MM.1S (cell line): ENCODE results near the gene MAD1L1.

Experiments
- DNase-seq: peaks from one replicate; pipeline ENCODE4 v3.0.0-alpha.2; 2015
- H2AFZ ChIP-seq: fragments of 300-600 bp; sonication (generic); 2 replicates; pipeline ENCODE4 v1.6.0; 2016; ENCODE audit warnings: antibody characterized with exemption, low read length
- H3F3A ChIP-seq: fragments of 300-600 bp; sonication (generic); 2 replicates; pipeline ENCODE4 v1.6.1; 2016; ENCODE audit warnings: mild to moderate bottlenecking, antibody characterized with exemption, low read length, moderate library complexity, mixed read lengths; ENCODE audit not compliant: insufficient read depth
- H3K27ac ChIP-seq: fragments of 300-600 bp; sonication (generic); 2 replicates; pipeline ENCODE4 v1.5.1; 2016; ENCODE audit warnings: mild to moderate bottlenecking, low read length
- H3K27me3 ChIP-seq: fragments of 300-600 bp; sonication (generic); replicated peaks from 2 replicates; pipeline ENCODE4 v1.6.0; 2016; ENCODE audit warnings: low read length; ENCODE audit not compliant: insufficient read depth
- H3K36me3 ChIP-seq: fragments of 300-600 bp; sonication (generic); replicated peaks from 2 replicates; pipeline ENCODE4 v1.6.1; 2016; ENCODE audit warnings: mild to moderate bottlenecking, low read length, mixed read lengths; ENCODE audit not compliant: insufficient read depth
- H3K4me1 ChIP-seq: fragments of 300-600 bp; sonication (generic); 2 replicates; pipeline ENCODE4 v1.6.1; 2016; ENCODE audit warnings: low read length, mixed read lengths
- H3K4me2 ChIP-seq: fragments of 300-600 bp; sonication (generic); 2 replicates; pipeline ENCODE4 v1.6.0; 2016; ENCODE audit warnings: low read depth, low read length
- H3K4me3 ChIP-seq: fragments of 300-600 bp; sonication (generic); 2 replicates; pipeline ENCODE4 v1.5.1; 2016; ENCODE audit warnings: low read length, mixed read lengths
- H3K79me2 ChIP-seq: fragments of 300-600 bp; sonication (generic); 2 replicates; pipeline ENCODE4 v1.6.1; 2016; ENCODE audit warnings: mixed run types, low read length, mixed read lengths
- H3K9ac ChIP-seq: fragments of 300-600 bp; sonication (generic); 2 replicates; pipeline ENCODE4 v1.6.1; 2016; ENCODE audit warnings: low read length, mixed read lengths
- H3K9me2 ChIP-seq: fragments of 300-600 bp; sonication (generic); replicated peaks from 2 replicates; pipeline ENCODE4 v1.6.1; 2016; ENCODE audit warnings: mild to moderate bottlenecking, low read length, mixed read lengths; ENCODE audit not compliant: insufficient read depth
- H3K9me3 ChIP-seq: fragments of 300-600 bp; sonication (generic); replicated peaks from 2 replicates; pipeline ENCODE4 v1.6.1; 2016; ENCODE audit warnings: mild to moderate bottlenecking, low read length, mixed read lengths; ENCODE audit not compliant: insufficient read depth
- H4K20me1 ChIP-seq: fragments of 300-600 bp; sonication (generic); 2 replicates; pipeline ENCODE4 v1.6.1; 2016; ENCODE audit warnings: mild to moderate bottlenecking, low read length, moderate library complexity, mixed read lengths; ENCODE audit not compliant: insufficient read depth
- EZH2 ChIP-seq: fragments of 300-600 bp; sonication (generic); optimal IDR thresholded peaks from 2 replicates; pipeline ENCODE3; 2017; ENCODE audit warnings: low read depth, mild to moderate bottlenecking, antibody characterized with exemption, low read length, mixed read lengths
- EZH2phosphoT487 ChIP-seq: fragments of 300-600 bp; sonication (generic); IDR thresholded peaks from 2 replicates; pipeline ENCODE4 v1.6.1; 2018; ENCODE audit warnings: antibody characterized with exemption, low read length
- TF ChIP-seq, protein P1 (sequence below): fragments of 300-600 bp; sonication (generic); IDR thresholded peaks from 2 replicates; pipeline ENCODE4 v1.5.1; 2016; ENCODE audit warnings: antibody characterized with exemption, low read length, mixed read lengths

MAD1L1 gene

DNA sequence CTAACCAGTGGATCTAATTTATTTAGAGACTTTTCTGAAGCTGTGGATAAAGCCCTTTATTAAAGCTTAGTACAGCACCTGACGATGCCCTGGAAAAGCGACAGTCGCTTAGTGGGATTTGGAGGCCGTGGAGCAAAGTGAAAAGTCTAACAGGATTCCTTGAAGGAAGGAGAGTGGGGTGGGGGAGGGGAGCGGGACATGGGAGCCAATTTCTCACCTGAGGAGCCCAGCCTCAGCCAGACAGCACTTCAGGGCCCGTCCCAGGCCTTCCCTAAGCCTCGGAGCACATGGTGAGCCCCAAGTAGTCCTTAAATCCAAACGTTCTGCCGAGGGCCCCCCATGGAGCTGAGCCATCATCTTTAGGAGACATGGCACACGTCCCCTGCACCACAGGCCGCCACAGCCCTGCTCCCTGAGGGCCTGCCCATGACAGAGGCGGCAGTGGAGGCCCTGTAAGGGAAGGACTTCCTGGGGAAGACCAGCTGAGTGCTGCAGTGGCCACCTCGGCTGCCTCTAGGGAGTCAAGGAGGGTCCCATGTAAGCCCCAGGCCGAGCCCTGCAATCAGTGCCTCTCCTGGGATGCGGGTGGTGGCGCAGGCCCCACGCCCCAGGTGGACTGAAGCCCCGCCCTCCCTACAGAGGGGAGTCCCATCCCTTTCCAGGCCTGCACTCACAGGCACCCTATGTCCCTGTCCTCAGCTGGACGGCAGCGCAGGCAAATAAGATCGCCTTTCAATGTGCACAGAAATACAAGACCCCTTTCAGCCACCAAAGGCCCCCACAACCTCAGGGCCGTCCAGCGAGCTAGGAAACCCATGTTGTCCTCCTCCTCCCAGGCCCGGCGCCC lies 187.0 kb downstream of the MAD1L1 start:
- no peak overlapping the region for H3K4me3 ChIP-seq
- H3K36me3 ChIP-seq, result no peaks in the 10 kb centered on the region
- H3K27ac ChIP-seq, result no peak overlapping the region
- no peaks in the 10 kb centered on the region for H3K9me2 ChIP-seq
- no peak overlapping the region for H3K9ac ChIP-seq
- H2AFZ ChIP-seq, result no peak overlapping the region
- H3K4me1 ChIP-seq, result no peaks in the 10 kb centered on the region
- H3K79me2 ChIP-seq, result no peaks in the 10 kb centered on the region
- no peaks in the 10 kb centered on the region for H3K9me3 ChIP-seq
- H3K4me2 ChIP-seq, result no peak overlapping the region
- H3K27me3 ChIP-seq, result no peaks in the 10 kb centered on the region
- no peak for DNase-seq
- TF ChIP-seq EZH2 (no peak), EZH2phosphoT487 (no peak)
- TF ChIP-seq, protein P1, sequence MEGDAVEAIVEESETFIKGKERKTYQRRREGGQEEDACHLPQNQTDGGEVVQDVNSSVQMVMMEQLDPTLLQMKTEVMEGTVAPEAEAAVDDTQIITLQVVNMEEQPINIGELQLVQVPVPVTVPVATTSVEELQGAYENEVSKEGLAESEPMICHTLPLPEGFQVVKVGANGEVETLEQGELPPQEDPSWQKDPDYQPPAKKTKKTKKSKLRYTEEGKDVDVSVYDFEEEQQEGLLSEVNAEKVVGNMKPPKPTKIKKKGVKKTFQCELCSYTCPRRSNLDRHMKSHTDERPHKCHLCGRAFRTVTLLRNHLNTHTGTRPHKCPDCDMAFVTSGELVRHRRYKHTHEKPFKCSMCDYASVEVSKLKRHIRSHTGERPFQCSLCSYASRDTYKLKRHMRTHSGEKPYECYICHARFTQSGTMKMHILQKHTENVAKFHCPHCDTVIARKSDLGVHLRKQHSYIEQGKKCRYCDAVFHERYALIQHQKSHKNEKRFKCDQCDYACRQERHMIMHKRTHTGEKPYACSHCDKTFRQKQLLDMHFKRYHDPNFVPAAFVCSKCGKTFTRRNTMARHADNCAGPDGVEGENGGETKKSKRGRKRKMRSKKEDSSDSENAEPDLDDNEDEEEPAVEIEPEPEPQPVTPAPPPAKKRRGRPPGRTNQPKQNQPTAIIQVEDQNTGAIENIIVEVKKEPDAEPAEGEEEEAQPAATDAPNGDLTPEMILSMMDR, result no peak
- no peaks in the 10 kb centered on the region for H3F3A ChIP-seq
- H4K20me1 ChIP-seq, result no peaks in the 10 kb centered on the region

DNA sequence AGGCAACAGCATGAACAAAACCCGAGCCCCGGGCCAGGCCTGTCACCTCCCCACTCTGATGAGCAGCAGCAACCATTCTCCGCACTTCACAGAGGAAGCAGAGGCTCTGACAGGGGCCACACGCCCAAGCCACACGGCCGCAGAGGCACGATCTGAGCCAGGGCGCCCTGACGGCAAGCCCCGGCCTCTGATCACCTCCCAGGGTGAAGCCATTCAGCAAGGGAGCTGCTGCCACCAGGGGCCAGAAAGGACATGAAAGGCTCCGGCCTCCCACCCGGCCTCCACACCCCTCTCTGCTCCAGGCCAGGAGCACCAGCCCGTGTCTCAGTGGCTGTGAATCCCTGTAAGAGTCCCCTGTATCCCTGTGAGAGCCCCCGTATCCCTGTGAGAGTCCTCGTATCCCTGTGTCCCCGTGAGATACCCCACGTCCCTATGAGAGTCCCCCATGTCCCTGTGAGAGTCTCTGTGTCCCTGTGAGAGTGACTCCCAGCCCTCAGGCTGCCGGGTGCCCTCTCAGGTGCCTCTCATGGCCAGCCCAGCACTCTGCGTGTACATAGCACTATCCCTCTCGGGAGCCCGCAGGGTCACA lies 187.8 kb downstream of the MAD1L1 start:
- DNase-seq, result no peak
- H3K4me1 ChIP-seq, result no peaks in the 10 kb centered on the region
- no peak overlapping the region for H3K9ac ChIP-seq

DNA sequence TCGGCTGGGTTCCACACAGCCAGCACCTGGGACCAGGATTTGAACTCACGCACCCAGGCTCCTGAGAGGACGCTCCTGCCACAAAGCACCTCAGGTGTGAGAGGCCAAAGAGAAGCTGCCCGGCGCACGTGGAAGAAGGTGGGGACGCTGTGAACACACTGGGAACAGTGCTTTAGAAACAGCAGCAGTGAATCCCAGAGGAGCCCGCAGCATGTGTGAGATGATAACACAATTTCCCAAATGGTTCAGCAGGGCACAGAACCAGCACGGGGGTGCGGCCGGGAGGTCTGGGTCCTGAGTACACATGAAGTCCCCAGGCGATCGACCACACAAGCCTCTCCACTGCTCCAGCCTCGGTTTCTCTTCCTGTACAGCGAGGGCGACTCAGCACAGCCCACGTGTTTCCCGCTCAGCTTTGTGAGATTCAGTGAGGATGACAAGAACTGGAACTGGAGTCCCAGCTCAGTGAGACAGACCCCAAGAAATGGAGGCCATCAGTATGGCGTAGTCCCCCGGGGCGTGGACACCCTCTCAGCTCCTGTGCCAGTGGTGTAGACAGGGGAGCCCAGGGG lies 188.3 kb downstream of the MAD1L1 start:
- H3K4me2 ChIP-seq, result no peak overlapping the region
- no peak overlapping the region for H3K27ac ChIP-seq
- H3K27me3 ChIP-seq, result no peaks in the 10 kb centered on the region
- no peaks in the 10 kb centered on the region for H3K4me1 ChIP-seq
- no peaks in the 10 kb centered on the region for H4K20me1 ChIP-seq
- H2AFZ ChIP-seq, result no peak overlapping the region
- no peaks in the 10 kb centered on the region for H3K9me2 ChIP-seq
- TF ChIP-seq EZH2phosphoT487 (no peak), EZH2 (no peak)
- TF ChIP-seq, protein P1, result no peak
- no peaks in the 10 kb centered on the region for H3K9me3 ChIP-seq
- no peaks in the 10 kb centered on the region for H3F3A ChIP-seq
- DNase-seq, result no peak
- no peak overlapping the region for H3K4me3 ChIP-seq
- no peak overlapping the region for H3K9ac ChIP-seq
- H3K36me3 ChIP-seq, result no peaks in the 10 kb centered on the region
- no peaks in the 10 kb centered on the region for H3K79me2 ChIP-seq

More for the DNA sequence above, 187.8 kb downstream of the MAD1L1 start:
- no peak overlapping the region for H2AFZ ChIP-seq
- no peaks in the 10 kb centered on the region for H4K20me1 ChIP-seq
- H3K9me3 ChIP-seq, result no peaks in the 10 kb centered on the region
- no peak overlapping the region for H3K4me2 ChIP-seq
- no peaks in the 10 kb centered on the region for H3K36me3 ChIP-seq
- no peaks in the 10 kb centered on the region for H3F3A ChIP-seq
- no peaks in the 10 kb centered on the region for H3K79me2 ChIP-seq
- H3K27me3 ChIP-seq, result no peaks in the 10 kb centered on the region
- no peak overlapping the region for H3K4me3 ChIP-seq
- H3K9me2 ChIP-seq, result no peaks in the 10 kb centered on the region
- TF ChIP-seq, protein P1, result no peak
- TF ChIP-seq EZH2 (no peak), EZH2phosphoT487 (no peak)
- no peak overlapping the region for H3K27ac ChIP-seq
